ENCODE measurements around the gene PDE2A. TPM values are rescaled to one million over a fixed set of nuclear protein-coding genes. Genes with fewer than 3 reads are reported as not detected.

PDE2A gene
- total and polyA plus RNA-seq, 2 donors from 2014 or later, result 12.6 to 42.0 TPM

- TF ChIP-seq, protein P1, sequence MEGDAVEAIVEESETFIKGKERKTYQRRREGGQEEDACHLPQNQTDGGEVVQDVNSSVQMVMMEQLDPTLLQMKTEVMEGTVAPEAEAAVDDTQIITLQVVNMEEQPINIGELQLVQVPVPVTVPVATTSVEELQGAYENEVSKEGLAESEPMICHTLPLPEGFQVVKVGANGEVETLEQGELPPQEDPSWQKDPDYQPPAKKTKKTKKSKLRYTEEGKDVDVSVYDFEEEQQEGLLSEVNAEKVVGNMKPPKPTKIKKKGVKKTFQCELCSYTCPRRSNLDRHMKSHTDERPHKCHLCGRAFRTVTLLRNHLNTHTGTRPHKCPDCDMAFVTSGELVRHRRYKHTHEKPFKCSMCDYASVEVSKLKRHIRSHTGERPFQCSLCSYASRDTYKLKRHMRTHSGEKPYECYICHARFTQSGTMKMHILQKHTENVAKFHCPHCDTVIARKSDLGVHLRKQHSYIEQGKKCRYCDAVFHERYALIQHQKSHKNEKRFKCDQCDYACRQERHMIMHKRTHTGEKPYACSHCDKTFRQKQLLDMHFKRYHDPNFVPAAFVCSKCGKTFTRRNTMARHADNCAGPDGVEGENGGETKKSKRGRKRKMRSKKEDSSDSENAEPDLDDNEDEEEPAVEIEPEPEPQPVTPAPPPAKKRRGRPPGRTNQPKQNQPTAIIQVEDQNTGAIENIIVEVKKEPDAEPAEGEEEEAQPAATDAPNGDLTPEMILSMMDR (IDR thresholded peaks at IDR 0.05; ENCODE audit: borderline replicate concordance, extremely low read depth, insufficient read depth), result no peak
- no peak for FAIRE-seq
- Histone ChIP-seq H3K9ac (ENCODE audit: low read length in 3 of 3) (no peak overlapping the region), H3K4me1 (ENCODE audit: control insufficient read depth in 2 of 3, insufficient read depth in 2 of 3, low read depth in 1 of 3, low read length in 3 of 3) (no peaks in the 10 kb centered on the region), H3K36me3 (ENCODE audit: control insufficient read depth in 2 of 3, insufficient read depth in 3 of 3, low read length in 3 of 3) (no peaks in the 10 kb centered on the region), H3K4me3 (ENCODE audit: low read length in 3 of 3) (no peak overlapping the region), H3K9me3 (ENCODE audit: control insufficient read depth in 2 of 3, insufficient read depth in 1 of 3, low read length in 3 of 3) (no peaks in the 10 kb centered on the region), H3K27me3 (ENCODE audit: control insufficient read depth, insufficient read depth, low read length) (no peaks in the 10 kb centered on the region), H3K27ac (ENCODE audit: low read depth in 2 of 2, low read length in 2 of 2) (no peak overlapping the region)
- intact Hi-C loops (cut with DNase I), result no loop called here
- DNase-seq, result no peak
Observed at GRCh38 chr11:72657411-72658100, 16.7 kb downstream of the PDE2A start.

DNA sequence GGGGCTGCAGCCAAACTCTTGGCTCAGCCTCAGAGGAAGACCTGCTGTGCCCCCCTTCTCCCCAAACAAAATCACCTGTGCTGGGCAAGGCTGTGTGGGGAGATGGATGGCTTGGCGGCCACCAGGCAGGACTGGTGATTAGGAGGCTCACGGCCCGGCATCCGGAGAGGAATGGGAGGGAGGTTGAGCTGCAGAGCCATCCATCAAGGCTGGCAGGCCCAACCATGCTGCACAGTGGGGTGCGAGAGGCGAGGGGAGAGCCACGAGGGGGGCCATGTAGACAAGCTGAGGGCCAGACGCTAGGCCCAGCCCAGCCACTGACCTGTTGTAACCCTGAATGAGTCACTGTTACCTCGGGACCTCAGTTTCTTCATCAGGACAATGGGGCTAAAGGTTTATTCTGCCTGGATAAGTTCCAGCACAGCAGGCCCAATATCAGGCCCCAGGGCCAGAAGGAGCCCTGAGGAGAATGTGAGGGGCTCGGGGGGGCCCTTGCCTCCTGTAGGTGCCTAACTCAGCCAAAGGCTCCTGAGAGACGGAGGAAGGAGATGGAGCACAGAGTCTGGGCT lies 18.2 kb downstream of the PDE2A start:
- Histone ChIP-seq H3K9ac (ENCODE audit: low read length in 3 of 3) (no peak overlapping the region), H3K9me3 (ENCODE audit: control insufficient read depth in 2 of 3, insufficient read depth in 1 of 3, low read length in 3 of 3) (no peaks in the 10 kb centered on the region), H3K4me1 (ENCODE audit: control insufficient read depth in 2 of 3, insufficient read depth in 2 of 3, low read depth in 1 of 3, low read length in 3 of 3) (no peaks in the 10 kb centered on the region), H3K36me3 (ENCODE audit: control insufficient read depth in 2 of 3, insufficient read depth in 3 of 3, low read length in 3 of 3) (no peaks in the 10 kb centered on the region), H3K27me3 (ENCODE audit: control insufficient read depth, insufficient read depth, low read length) (no peaks in the 10 kb centered on the region), H3K4me3 (ENCODE audit: low read length in 3 of 3) (no peak overlapping the region), H3K27ac (ENCODE audit: low read depth in 2 of 2, low read length in 2 of 2) (no peak overlapping the region)
- intact Hi-C loops (cut with DNase I), result no loop called here
- TF ChIP-seq, protein P1 (IDR thresholded peaks at IDR 0.05; ENCODE audit: borderline replicate concordance, extremely low read depth, insufficient read depth), result no peak
- FAIRE-seq (no peak), DNase-seq (no peak)

DNA sequence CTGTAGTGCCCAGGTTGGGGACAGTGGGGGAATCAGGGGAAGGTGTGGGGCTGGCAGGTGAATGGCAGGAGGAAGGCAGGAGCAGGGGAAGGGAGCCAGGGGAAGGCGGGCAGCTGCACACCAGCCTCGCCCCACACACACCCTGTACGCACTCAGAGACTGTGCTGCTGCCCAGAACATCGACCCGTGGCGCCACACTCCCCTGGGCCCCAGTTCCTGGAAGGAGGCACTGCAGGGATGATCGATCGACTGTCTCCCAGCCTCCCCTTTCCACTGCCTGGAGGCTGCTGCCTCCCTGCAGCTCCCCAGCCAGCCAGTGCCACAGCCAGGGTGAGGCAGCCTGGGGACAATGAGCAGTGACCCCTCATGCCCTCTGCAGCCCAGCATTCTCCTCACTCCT lies 19.2 kb downstream of the PDE2A start:
- TF ChIP-seq, protein P1 (IDR thresholded peaks at IDR 0.05; ENCODE audit: borderline replicate concordance, extremely low read depth, insufficient read depth), result no peak

More for the DNA sequence above, 19.2 kb downstream of the PDE2A start:
- Histone ChIP-seq H3K9ac (ENCODE audit: low read length in 3 of 3) (no peak overlapping the region), H3K27me3 (ENCODE audit: control insufficient read depth, insufficient read depth, low read length) (no peaks in the 10 kb centered on the region), H3K4me3 (ENCODE audit: low read length in 3 of 3) (no peak overlapping the region), H3K4me1 (ENCODE audit: control insufficient read depth in 2 of 3, insufficient read depth in 2 of 3, low read depth in 1 of 3, low read length in 3 of 3) (no peaks in the 10 kb centered on the region), H3K27ac (ENCODE audit: low read depth in 2 of 2, low read length in 2 of 2) (no peak overlapping the region), H3K36me3 (ENCODE audit: control insufficient read depth in 2 of 3, insufficient read depth in 3 of 3, low read length in 3 of 3) (no peaks in the 10 kb centered on the region), H3K9me3 (ENCODE audit: control insufficient read depth in 2 of 3, insufficient read depth in 1 of 3, low read length in 3 of 3) (no peaks in the 10 kb centered on the region)
- DNase-seq (no peak), FAIRE-seq (no peak)
- intact Hi-C loops (cut with DNase I), result no loop called here
